Breast epithelium (tissue), 4 donors: ENCODE data around the gene PTTG1IP. TPM values are rescaled to one million over a fixed set of nuclear protein-coding genes. Genes with fewer than 3 reads are reported as not detected.

ENCODE experiments used
- DNase-seq, 2 donors: peaks; one replicate each; pipeline ENCODE4 v3.0.0-alpha.2; 2019; ENCODE audit warnings: low spot score in 2 of 2
- H3K27ac ChIP-seq, 2 donors: fragments of 200-600 bp; sonication (generic) in 1 of 2; one replicate each; pipeline ENCODE4 v1.5.1; 2016 to 2019; ENCODE audit warnings: mild to moderate bottlenecking in 1 of 2
- H3K27me3 ChIP-seq, 2 donors: fragments of 200-600 bp; sonication (generic) in 1 of 2; one replicate each; pipeline versions ENCODE4 v1.5.1 to v1.6.0; 2017 to 2019; ENCODE audit warnings: control low read depth in 1 of 2, mild to moderate bottlenecking in 1 of 2
- H3K36me3 ChIP-seq: fragments of 200-600 bp; one replicate; pipeline ENCODE4 v1.5.1; 2019
- H3K4me1 ChIP-seq, 2 donors: fragments of 200-600 bp; sonication (generic); one replicate each; pipeline ENCODE4 v1.5.1; 2016 to 2019; ENCODE audit warnings: control low read depth in 1 of 2
- H3K4me3 ChIP-seq, 3 donors: fragments of 200-600 bp; sonication (generic); 1 replicate in 2 of 3; 2 replicates in 1 of 3; pipeline ENCODE4 v1.5.1; 2016 to 2019; ENCODE audit warnings: mild to moderate bottlenecking in 3 of 3, moderate library complexity in 2 of 3
- H3K9me3 ChIP-seq, 2 donors: fragments of 200-600 bp; sonication (generic) in 1 of 2; one replicate each; pipeline ENCODE4 v1.5.1; 2016 to 2019; ENCODE audit warnings: control low read depth in 1 of 2
- CTCF ChIP-seq, 3 donors: fragments of 450-650 bp; IDR thresholded peaks; one replicate each; pipeline ENCODE4 v1.5.1; 2016 to 2017; ENCODE audit warnings: antibody characterized with exemption in 3 of 3, mild to moderate bottlenecking in 3 of 3, moderate library complexity in 3 of 3
- POLR2A ChIP-seq: fragments of 450-650 bp; IDR thresholded peaks from one replicate; pipeline ENCODE4 v1.6.1; 2016; ENCODE audit warnings: antibody characterized with exemption, mild to moderate bottlenecking, moderate library complexity
- POLR2AphosphoS5 ChIP-seq, 3 donors: sonication (generic); formaldehyde crosslinking; IDR thresholded peaks; one replicate each; pipeline ENCODE4 v1.6.1; 2017; ENCODE audit warnings: antibody characterized with exemption in 3 of 3
- intact Hi-C: fragments of 100-400 bp; cut with DNase I; formaldehyde crosslinking; loops from one replicate; pipeline ENCODE4 v1.15.1; 2023; ENCODE audit warnings: low total_unique reads
- total RNA-seq, 3 donors: library from RNA; depleted of rRNA; stranded (reverse); fragments of >200 nt; gene quantifications; one replicate each; pipeline ENCODE4 v1.1.0, GENCODE V29; 2016

Gene PTTG1IP
- total RNA-seq, 3 donors from 2014 or later, result 187 to 351 (median 272) TPM

GRCh38 chr21:44801468-44802395 lies 71.8 kb downstream of the PTTG1IP start, which contains the start of gene UBE2G2:
TSS of gene UBE2G2 (minus strand) at chr21:44801820. CDS start at chr21:44801748, 72 bp downstream.
- TF ChIP-seq POLR2AphosphoS5 (IDR thresholded peaks at IDR 0.05) (peak; percentile 76 to 83 (median 83)), CTCF (IDR thresholded peaks at IDR 0.05) (no peak)
- Histone ChIP-seq H3K9me3 (no peaks in the 10 kb centered on the region), H3K27ac (peak within 1 kb of the TSS; percentile 60 to 73), H3K36me3 (no peaks in the 10 kb centered on the region), H3K4me1 (peaks cover 0 to 6% of the 10 kb centered on the region in 2 donors), H3K4me3 (peak within 1 kb of the TSS; percentile 80 to 93 (median 86)), H3K27me3 (no peaks in the 10 kb centered on the region)
- intact Hi-C loops, result loop anchor here (5.0 kb wide), 1 partner anchor 71 kb away; the partner anchor contains the start of gene PTTG1IP
- DNase-seq, result peak; percentile 70 to 76

- peak overlapping the region; percentile 80 to 93 (median 86) for H3K4me3 ChIP-seq
- no peak for TF ChIP-seq POLR2A
- peak in 1 of 3 donors; percentile 39 for TF ChIP-seq CTCF (IDR thresholded peaks at IDR 0.05)
- TF ChIP-seq POLR2AphosphoS5 (IDR thresholded peaks at IDR 0.05), result no peak
- no peaks in the 10 kb centered on the region for H3K27me3 ChIP-seq
- no peaks in the 10 kb centered on the region for H3K9me3 ChIP-seq
- no peaks in the 10 kb centered on the region for H3K36me3 ChIP-seq
- H3K4me1 ChIP-seq, result peaks cover 0 to 6% of the 10 kb centered on the region in 2 donors
- peak overlapping the region; percentile 60 to 73 for H3K27ac ChIP-seq
- no peak for DNase-seq
- intact Hi-C loops, result loop anchor here (5.0 kb wide), 1 partner anchor 71 kb away; the partner anchor contains the start of gene PTTG1IP
Observed at GRCh38 chr21:44800971-44801467, 72.5 kb downstream of the PTTG1IP start.

GRCh38 chr21:44800103-44800502 lies 73.4 kb downstream of the PTTG1IP start:
- Histone ChIP-seq H3K4me3 (peak overlapping the region in 2 of 3 donors; percentile 80 to 93), H3K27ac (no peak overlapping the region), H3K9me3 (no peaks in the 10 kb centered on the region), H3K4me1 (peaks cover 0 to 6% of the 10 kb centered on the region in 2 donors), H3K36me3 (no peaks in the 10 kb centered on the region), H3K27me3 (no peaks in the 10 kb centered on the region)
- intact Hi-C loops, result loop anchor here (5.0 kb wide), 1 partner anchor 72 kb away; the partner anchor contains the start of gene PTTG1IP
- TF ChIP-seq CTCF (IDR thresholded peaks at IDR 0.05), result peak in 1 of 3 donors; percentile 32
- TF ChIP-seq POLR2A, result no peak
- no peak for DNase-seq

- no peak overlapping the region for H3K27ac ChIP-seq
- TF ChIP-seq CTCF (IDR thresholded peaks at IDR 0.05), result no peak
- TF ChIP-seq POLR2AphosphoS5 (IDR thresholded peaks at IDR 0.05), result no peak
- no peak for TF ChIP-seq POLR2A
- no peaks in the 10 kb centered on the region for H3K9me3 ChIP-seq
- H3K36me3 ChIP-seq, result no peaks in the 10 kb centered on the region
- no peak for DNase-seq
- H3K27me3 ChIP-seq, result no peaks in the 10 kb centered on the region
- intact Hi-C loops, result loop anchor here (5.0 kb wide), 1 partner anchor 73 kb away; the partner anchor contains the start of gene PTTG1IP
- peak overlapping the region in 1 of 3 donors; percentile 4 for H3K4me3 ChIP-seq
- H3K4me1 ChIP-seq, result peaks cover 0 to 6% of the 10 kb centered on the region in 2 donors
Observed at GRCh38 chr21:44799646-44800045, 73.8 kb downstream of the PTTG1IP start.

Other genes starting within 250 kb of the PTTG1IP start
- not detected for gene KRTAP10-9, start 246.6 kb downstream of the PTTG1IP start, total RNA-seq
- not detected for gene KRTAP10-10, start 236.3 kb downstream of the PTTG1IP start, total RNA-seq
- not detected for gene KRTAP10-11, start 227.3 kb downstream of the PTTG1IP start, total RNA-seq
- gene KRTAP12-4, start 219.0 kb downstream of the PTTG1IP start, total RNA-seq, result not detected
- not detected for gene KRTAP12-3, start 215.8 kb downstream of the PTTG1IP start, total RNA-seq
- not detected for gene KRTAP12-2, start 206.8 kb downstream of the PTTG1IP start, total RNA-seq
- not detected for gene KRTAP12-1, start 191.5 kb downstream of the PTTG1IP start, total RNA-seq
- gene KRTAP10-12, start 176.5 kb downstream of the PTTG1IP start, total RNA-seq, result not detected
- gene TSPEAR, start 162.1 kb downstream of the PTTG1IP start, total RNA-seq, result under 1 TPM in 1 of 3 donors, not detected in 2; 0.15 TPM
- 100 to 1,000 TPM in 1 of 3 donors, 10 to 100 TPM in 2; 84.8 to 128 (median 99.2) TPM for gene UBE2G2, start 71.9 kb downstream of the PTTG1IP start, total RNA-seq
- 10 to 100 TPM; 64.2 to 64.8 (median 64.4) TPM for gene SUMO3, start 55.6 kb downstream of the PTTG1IP start, total RNA-seq
- 100 to 1,000 TPM in 1 of 3 donors, 10 to 100 TPM in 2; 19.7 to 242 (median 92.8) TPM for gene ITGB2, start 47.2 kb upstream of the PTTG1IP start, total RNA-seq
- gene SLX9, start 66.3 kb upstream of the PTTG1IP start, total RNA-seq, result 10 to 100 TPM; 15.8 to 17.7 (median 17.0) TPM
- gene ADARB1, start 200.9 kb upstream of the PTTG1IP start, total RNA-seq, result 10 to 100 TPM; 19.9 to 21.3 (median 20.0) TPM